ENCODE measurements around the gene CNPY3. TPM values are rescaled to one million over a fixed set of nuclear protein-coding genes. Genes with fewer than 3 reads are reported as not detected.

The CNPY3 gene
- total and polyA plus RNA-seq, 10 of the 15 experiments (the other 5 are each of a cell fraction or from before 2014, with no cell fraction given), result 7.2 to 102 (median 73.6) TPM

DNA sequence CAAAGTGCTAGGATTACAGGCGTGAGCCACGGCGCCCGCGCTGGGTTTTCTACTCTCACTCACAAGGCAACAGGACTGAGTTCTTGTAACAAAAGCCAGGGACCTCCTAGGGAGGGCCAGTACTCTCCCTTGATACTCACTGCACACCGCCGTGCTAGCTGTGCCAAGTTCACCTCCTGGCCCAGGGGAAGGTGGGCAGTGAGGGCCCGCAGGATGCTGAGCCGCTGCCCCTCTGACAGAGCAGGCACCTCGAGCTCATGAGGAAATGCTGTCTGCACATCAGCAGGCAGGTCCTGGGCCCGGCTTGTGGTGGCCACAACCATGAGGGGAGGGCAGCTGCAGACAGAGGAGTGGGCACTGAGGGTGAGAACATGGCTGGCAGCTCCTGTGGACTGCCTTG lies 37.9 kb downstream of the CNPY3 start:
- SMC1A ChIA-PET (ENCODE audit: uncharacterized antibody, unreplicated experiment), result interaction anchor here (1.3 kb wide), 1 partner anchor 17 kb away, joined by 3 read pairs; the partner anchor contains the start of gene PPP2R5D
- in situ Hi-C loops (cut with MboI), result no loop called here
- H3K36me3 ChIP-seq (ENCODE audit: control insufficient read depth in 2 of 2, insufficient read depth in 2 of 2, low read length in 1 of 2), result no peaks in the 10 kb centered on the region; a peak in 3 of 4 replicates
- TF ChIP-seq ZNF592 (IDR thresholded peaks at IDR 0.05) (no peak), POLR2AphosphoS2 (IDR thresholded peaks at IDR 0.05; ENCODE audit: low read depth, low read length) (no peak), ZNF622 (IDR thresholded peaks at IDR 0.05) (no peak), GABPA (IDR thresholded peaks at IDR 0.05; ENCODE audit: low read depth) (no peak), ZBTB33 (IDR thresholded peaks at IDR 0.05) (no peak), FOXM1 (IDR thresholded peaks at IDR 0.05; ENCODE audit: low read depth, low read length) (no peak), MTA2 (IDR thresholded peaks at IDR 0.05; ENCODE audit: low read depth) (no peak), ASH2L (IDR thresholded peaks at IDR 0.05; ENCODE audit: borderline replicate concordance, low read depth) (no peak), YY1 (IDR thresholded peaks at IDR 0.05; ENCODE audit: low read depth, low read length) (no peak), CBX3 (IDR thresholded peaks at IDR 0.05; ENCODE audit: borderline replicate concordance, low read depth) (no peak), RBBP5 (conservative IDR thresholded peaks at IDR 0.05) (no peak)
- TF ChIP-seq, protein P1, sequence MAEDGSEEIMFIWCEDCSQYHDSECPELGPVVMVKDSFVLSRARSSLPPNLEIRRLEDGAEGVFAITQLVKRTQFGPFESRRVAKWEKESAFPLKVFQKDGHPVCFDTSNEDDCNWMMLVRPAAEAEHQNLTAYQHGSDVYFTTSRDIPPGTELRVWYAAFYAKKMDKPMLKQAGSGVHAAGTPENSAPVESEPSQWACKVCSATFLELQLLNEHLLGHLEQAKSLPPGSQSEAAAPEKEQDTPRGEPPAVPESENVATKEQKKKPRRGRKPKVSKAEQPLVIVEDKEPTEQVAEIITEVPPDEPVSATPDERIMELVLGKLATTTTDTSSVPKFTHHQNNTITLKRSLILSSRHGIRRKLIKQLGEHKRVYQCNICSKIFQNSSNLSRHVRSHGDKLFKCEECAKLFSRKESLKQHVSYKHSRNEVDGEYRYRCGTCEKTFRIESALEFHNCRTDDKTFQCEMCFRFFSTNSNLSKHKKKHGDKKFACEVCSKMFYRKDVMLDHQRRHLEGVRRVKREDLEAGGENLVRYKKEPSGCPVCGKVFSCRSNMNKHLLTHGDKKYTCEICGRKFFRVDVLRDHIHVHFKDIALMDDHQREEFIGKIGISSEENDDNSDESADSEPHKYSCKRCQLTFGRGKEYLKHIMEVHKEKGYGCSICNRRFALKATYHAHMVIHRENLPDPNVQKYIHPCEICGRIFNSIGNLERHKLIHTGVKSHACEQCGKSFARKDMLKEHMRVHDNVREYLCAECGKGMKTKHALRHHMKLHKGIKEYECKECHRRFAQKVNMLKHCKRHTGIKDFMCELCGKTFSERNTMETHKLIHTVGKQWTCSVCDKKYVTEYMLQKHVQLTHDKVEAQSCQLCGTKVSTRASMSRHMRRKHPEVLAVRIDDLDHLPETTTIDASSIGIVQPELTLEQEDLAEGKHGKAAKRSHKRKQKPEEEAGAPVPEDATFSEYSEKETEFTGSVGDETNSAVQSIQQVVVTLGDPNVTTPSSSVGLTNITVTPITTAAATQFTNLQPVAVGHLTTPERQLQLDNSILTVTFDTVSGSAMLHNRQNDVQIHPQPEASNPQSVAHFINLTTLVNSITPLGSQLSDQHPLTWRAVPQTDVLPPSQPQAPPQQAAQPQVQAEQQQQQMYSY (CRISPR knock-in tag; IDR thresholded peaks at IDR 0.05), result no peak

More for the DNA sequence above, 37.9 kb downstream of the CNPY3 start:
- Histone ChIP-seq H3K79me2 (ENCODE audit: control insufficient read depth, insufficient read depth, low read length) (no peaks in the 10 kb centered on the region), H2AFZ (ENCODE audit: control insufficient read depth, low read depth, low read length) (no peak overlapping the region), H3K9me3 (replicated peaks; ENCODE audit: control insufficient read depth, insufficient read depth, low read length) (no peaks in the 10 kb centered on the region), H4K20me1 (ENCODE audit: control insufficient read depth, insufficient read depth) (no peaks in the 10 kb centered on the region), H3K4me2 (ENCODE audit: control insufficient read depth, insufficient read depth) (no peak overlapping the region), H3K4me3 (no peak overlapping the region), H3K27ac (ENCODE audit: control insufficient read depth, insufficient read depth) (no peak overlapping the region), H3K4me1 (ENCODE audit: control insufficient read depth, insufficient read depth, low read length) (no peaks in the 10 kb centered on the region), H3K27me3 (replicated peaks in 1 of 2; ENCODE audit: control insufficient read depth in 2 of 2, insufficient read depth in 2 of 2, low read length in 1 of 2) (no peaks in the 10 kb centered on the region), H3K9ac (ENCODE audit: control insufficient read depth, insufficient read depth, low read length) (no peak overlapping the region)
- POLR2A ChIA-PET, result interaction anchor here (0.7 kb wide), 3 partner anchors 12 to 714 kb away, joined by 3 to 8 read pairs (median 6); partner anchors contain the start of gene PEX6
- no TSS peak for BruUV-seq (replicated peaks)
- ATAC-seq (no peak), DNase-seq (ENCODE audit: low read depth, low spot score) (no peak), FAIRE-seq (no peak)
- intact Hi-C loops (cut with micrococcal nuclease; ENCODE audit: unreplicated experiment), result no loop called here
- CTCF ChIA-PET, result interaction anchor here (1.4 kb wide), 1 partner anchor 524 kb away, joined by 3 read pairs; no protein-coding TSS in a partner anchor
- 93% methylated on average over 11 of the region's 11 CpGs for WGBS (ENCODE audit: insufficient coverage, insufficient replicate concordance, low lambda C conversion rate, missing lambda C conversion rate)
- RAD21 ChIA-PET (ENCODE audit: unreplicated experiment), result interaction anchor here (0.6 kb wide), 1 partner anchor 151 kb away, joined by 3 read pairs; no protein-coding TSS in a partner anchor

All from GM12878 (cell line).